ENCODE data around the gene KBTBD8. TPM values are rescaled to one million over a fixed set of nuclear protein-coding genes. Genes with fewer than 3 reads are reported as not detected.
A peak's percentile ranks its signal among the peaks of the same experiment; 100 is the strongest.

The KBTBD8 gene, protein sequence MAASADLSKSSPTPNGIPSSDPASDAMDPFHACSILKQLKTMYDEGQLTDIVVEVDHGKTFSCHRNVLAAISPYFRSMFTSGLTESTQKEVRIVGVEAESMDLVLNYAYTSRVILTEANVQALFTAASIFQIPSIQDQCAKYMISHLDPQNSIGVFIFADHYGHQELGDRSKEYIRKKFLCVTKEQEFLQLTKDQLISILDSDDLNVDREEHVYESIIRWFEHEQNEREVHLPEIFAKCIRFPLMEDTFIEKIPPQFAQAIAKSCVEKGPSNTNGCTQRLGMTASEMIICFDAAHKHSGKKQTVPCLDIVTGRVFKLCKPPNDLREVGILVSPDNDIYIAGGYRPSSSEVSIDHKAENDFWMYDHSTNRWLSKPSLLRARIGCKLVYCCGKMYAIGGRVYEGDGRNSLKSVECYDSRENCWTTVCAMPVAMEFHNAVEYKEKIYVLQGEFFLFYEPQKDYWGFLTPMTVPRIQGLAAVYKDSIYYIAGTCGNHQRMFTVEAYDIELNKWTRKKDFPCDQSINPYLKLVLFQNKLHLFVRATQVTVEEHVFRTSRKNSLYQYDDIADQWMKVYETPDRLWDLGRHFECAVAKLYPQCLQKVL
- total RNA-seq = 1.0 and 2.3 TPM in 2 replicates
- 1.1 and 4.2 TPM in 2 replicates for polyA plus RNA-seq
- polyA plus RNA-seq (2012) = 1.5 and 2.7 TPM in 2 replicates
- polyA minus RNA-seq (ENCODE audit: low replicate concordance) = 8.5 TPM in 1 of 2 replicates, not detected in the other

- H3K36me3 ChIP-seq (ENCODE audit: control insufficient read depth, insufficient read depth, low read length) = no peaks in the 10 kb centered on the region
- no peaks in the 10 kb centered on the region for H3K9me3 ChIP-seq (ENCODE audit: control insufficient read depth, insufficient read depth, low read depth, low read length)
- TF ChIP-seq CTCF (conservative IDR thresholded peaks at IDR 0.05 in 1 of 2, IDR thresholded peaks at IDR 0.05 in 1 of 2; ENCODE audit: low read depth in 1 of 2, low read length in 2 of 2) (no peak), EZH2 (IDR thresholded peaks at IDR 0.05; ENCODE audit: low read length, missing control alignments) (no peak)
- peak; percentile 98 for DNase-seq (ENCODE audit: low read depth in 2 of 2)
- no peaks in the 10 kb centered on the region for H4K20me1 ChIP-seq (ENCODE audit: control insufficient read depth, extremely low read depth, insufficient read depth, low read length)
- peak within 1 kb of the TSS; percentile 78 for H3K27ac ChIP-seq (ENCODE audit: insufficient read depth, low read length)
- H3K4me2 ChIP-seq (ENCODE audit: extremely low read depth, insufficient read depth, low read length) = peak within 1 kb of the TSS; percentile 88
- peak within 1 kb of the TSS; percentile 66 for H3K9ac ChIP-seq (ENCODE audit: insufficient read depth, low read length)
- peaks cover 6% of the 10 kb centered on the region for H3K79me2 ChIP-seq (ENCODE audit: control insufficient read depth, insufficient read depth, low read length)
- no peaks in the 10 kb centered on the region for H3K27me3 ChIP-seq (ENCODE audit: control insufficient read depth, insufficient read depth, low read length)
- peaks cover 3% of the 10 kb centered on the region for H3K4me1 ChIP-seq (ENCODE audit: control insufficient read depth, extremely low read depth, insufficient read depth, low read length)
- peak within 1 kb of the TSS; percentile 52 to 81 (median 65) for H3K4me3 ChIP-seq (replicated peaks in 1 of 4; ENCODE audit: control extremely low read depth in 1 of 4, insufficient read depth in 1 of 4, low read depth in 3 of 4, low read length in 4 of 4)
- H2AFZ ChIP-seq (ENCODE audit: low read length) = peak within 1 kb of the TSS; percentile 87
These were observed at the start of gene KBTBD8 for GRCh38 chr3:66998113-66998903. Gene KBTBD8 (plus strand): TSS chr3:66998307. CDS start chr3:66998356, 49 bp downstream.

GRCh38 chr3:66948838-66949237 is 49.3 kb upstream of the KBTBD8 start:
- H3K27me3 ChIP-seq (ENCODE audit: control insufficient read depth, insufficient read depth, low read length) = peaks cover 6% of the 10 kb centered on the region
- H3K27ac ChIP-seq (ENCODE audit: insufficient read depth, low read length) = no peak overlapping the region
- H3K9me3 ChIP-seq (ENCODE audit: control insufficient read depth, insufficient read depth, low read depth, low read length) = no peaks in the 10 kb centered on the region
- H3K4me1 ChIP-seq (ENCODE audit: control insufficient read depth, extremely low read depth, insufficient read depth, low read length) = no peaks in the 10 kb centered on the region
- no peaks in the 10 kb centered on the region for H3K36me3 ChIP-seq (ENCODE audit: control insufficient read depth, insufficient read depth, low read length)
- H2AFZ ChIP-seq (ENCODE audit: low read length) = no peak overlapping the region
- no peak overlapping the region for H3K4me3 ChIP-seq (replicated peaks in 1 of 4; ENCODE audit: control extremely low read depth in 1 of 4, insufficient read depth in 1 of 4, low read depth in 3 of 4, low read length in 4 of 4)
- H4K20me1 ChIP-seq (ENCODE audit: control insufficient read depth, extremely low read depth, insufficient read depth, low read length) = no peaks in the 10 kb centered on the region
- H3K9ac ChIP-seq (ENCODE audit: insufficient read depth, low read length) = no peak overlapping the region
- H3K79me2 ChIP-seq (ENCODE audit: control insufficient read depth, insufficient read depth, low read length) = no peaks in the 10 kb centered on the region
- no peak for TF ChIP-seq EZH2 (IDR thresholded peaks at IDR 0.05; ENCODE audit: low read length, missing control alignments)
- no peak for TF ChIP-seq CTCF (conservative IDR thresholded peaks at IDR 0.05 in 1 of 2, IDR thresholded peaks at IDR 0.05 in 1 of 2; ENCODE audit: low read depth in 1 of 2, low read length in 2 of 2)
- no peak for DNase-seq (ENCODE audit: low read depth in 2 of 2)
- H3K4me2 ChIP-seq (ENCODE audit: extremely low read depth, insufficient read depth, low read length) = no peak overlapping the region

DNA sequence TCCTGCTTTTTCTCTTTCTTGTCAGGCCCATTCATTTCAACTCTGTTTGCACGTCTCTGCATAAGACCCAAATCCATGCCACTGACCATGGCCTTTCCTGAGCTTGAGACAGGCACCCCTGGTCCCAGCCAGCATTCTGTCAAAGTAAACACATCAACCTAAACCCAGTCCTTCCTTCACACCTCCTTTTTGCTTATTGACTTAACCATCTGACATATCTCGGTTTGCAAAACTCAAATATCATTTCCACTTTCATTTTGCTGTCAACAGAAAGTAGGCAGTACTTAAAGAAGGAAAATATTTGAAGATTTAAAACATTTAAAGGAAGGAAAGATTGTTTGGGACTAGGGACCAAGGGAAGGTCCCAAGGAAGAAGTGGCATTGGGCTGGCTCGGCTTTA is 48.2 kb upstream of the KBTBD8 start:
- H4K20me1 ChIP-seq (ENCODE audit: control insufficient read depth, extremely low read depth, insufficient read depth, low read length) = no peaks in the 10 kb centered on the region

More for the DNA sequence above, 48.2 kb upstream of the KBTBD8 start:
- Histone ChIP-seq H3K79me2 (ENCODE audit: control insufficient read depth, insufficient read depth, low read length) (no peaks in the 10 kb centered on the region), H3K27ac (ENCODE audit: insufficient read depth, low read length) (no peak overlapping the region), H3K4me2 (ENCODE audit: extremely low read depth, insufficient read depth, low read length) (peak overlapping the region; percentile 9), H3K36me3 (ENCODE audit: control insufficient read depth, insufficient read depth, low read length) (no peaks in the 10 kb centered on the region), H2AFZ (ENCODE audit: low read length) (no peak overlapping the region), H3K9me3 (ENCODE audit: control insufficient read depth, insufficient read depth, low read depth, low read length) (no peaks in the 10 kb centered on the region), H3K4me3 (replicated peaks in 1 of 4; ENCODE audit: control extremely low read depth in 1 of 4, insufficient read depth in 1 of 4, low read depth in 3 of 4, low read length in 4 of 4) (no peak overlapping the region), H3K27me3 (ENCODE audit: control insufficient read depth, insufficient read depth, low read length) (peaks cover 6% of the 10 kb centered on the region), H3K9ac (ENCODE audit: insufficient read depth, low read length) (no peak overlapping the region), H3K4me1 (ENCODE audit: control insufficient read depth, extremely low read depth, insufficient read depth, low read length) (no peaks in the 10 kb centered on the region)
- no peak for DNase-seq (ENCODE audit: low read depth in 2 of 2)
- TF ChIP-seq CTCF (conservative IDR thresholded peaks at IDR 0.05 in 1 of 2, IDR thresholded peaks at IDR 0.05 in 1 of 2; ENCODE audit: low read depth in 1 of 2, low read length in 2 of 2) = no peak
- TF ChIP-seq EZH2 (IDR thresholded peaks at IDR 0.05; ENCODE audit: low read length, missing control alignments) = no peak

Data from fibroblast of lung (primary cell).